ENCODE measurements around the gene KCNMA1. TPM values are rescaled to one million over a fixed set of nuclear protein-coding genes. Genes with fewer than 3 reads are reported as not detected.

Gene KCNMA1
- total RNA-seq, result 95.4 and 148 TPM in 2 replicates

GRCh38 chr10:77637532-77638320 is at the start of gene KCNMA1:
Gene KCNMA1 (minus strand): TSS chr10:77637808.

